GM12874 (cell line): Measurements from ENCODE around the gene MTHFD1.

Source experiments
- CTCF ChIP-seq: IDR thresholded peaks from 2 replicates; pipeline ENCODE4 v1.5.1; 2011; ENCODE audit warnings: low read depth, mild to moderate bottlenecking, control low read depth, low read length, moderate library complexity; ENCODE audit not compliant: insufficient read depth

MTHFD1 gene

DNA sequence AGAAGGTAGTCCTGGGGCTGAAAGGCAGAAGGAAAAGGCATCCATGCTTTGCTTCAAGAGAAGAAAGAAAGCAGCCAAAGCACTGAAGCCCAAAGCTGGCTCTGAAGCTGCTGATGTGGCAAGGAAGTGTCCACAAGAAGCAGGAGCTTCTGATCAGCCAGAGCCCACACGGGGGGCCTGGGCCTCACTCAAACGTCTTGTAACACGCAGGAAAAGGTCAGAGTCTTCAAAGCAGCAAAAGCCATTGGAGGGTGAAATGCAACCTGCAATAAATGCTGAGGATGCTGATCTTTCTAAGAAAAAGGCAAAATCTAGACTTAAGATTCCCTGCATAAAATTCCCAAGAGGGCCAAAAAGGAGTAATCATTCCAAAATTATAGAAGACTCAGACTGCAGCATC lies 80.3 kb downstream of the MTHFD1 start:
- no peak for TF ChIP-seq CTCF

DNA sequence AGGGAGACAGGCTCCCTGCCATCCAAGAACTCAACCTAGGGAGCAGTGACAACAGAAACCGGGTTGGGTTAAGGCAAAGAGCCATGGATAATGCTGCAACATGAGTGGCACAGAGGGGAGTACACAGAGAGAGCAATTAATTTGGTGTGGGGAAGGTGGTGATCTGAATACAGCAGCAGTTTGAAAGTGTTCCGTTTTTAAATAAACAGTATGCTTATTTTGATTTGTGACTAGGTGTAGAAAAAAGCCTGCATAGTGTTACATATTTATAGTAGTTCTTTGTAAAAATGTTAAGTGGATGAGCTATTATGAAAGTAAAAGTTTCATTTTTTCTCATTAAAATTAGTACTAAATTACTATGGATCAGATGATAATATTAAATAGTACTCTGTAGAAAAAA lies 85.9 kb downstream of the MTHFD1 start:
- no peak for TF ChIP-seq CTCF

DNA sequence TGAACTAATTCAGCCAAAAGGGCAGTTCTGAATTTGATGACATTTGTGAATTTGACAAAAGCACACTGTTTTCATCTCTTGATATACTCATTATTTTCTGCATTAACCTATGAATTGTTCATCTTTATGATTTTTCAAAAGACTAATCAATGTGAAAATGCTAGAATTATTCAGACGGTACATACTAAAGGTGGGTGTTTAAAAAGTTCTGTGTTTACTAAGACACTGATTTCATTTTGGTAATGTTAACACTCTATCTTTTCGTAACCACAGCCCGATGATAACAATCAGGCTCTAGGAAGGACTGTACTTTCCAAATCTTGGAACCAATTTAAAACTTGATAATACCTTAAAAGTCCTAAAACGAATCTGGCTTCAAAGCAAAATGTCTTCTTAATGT lies 86.5 kb downstream of the MTHFD1 start:
- TF ChIP-seq CTCF, result no peak

DNA sequence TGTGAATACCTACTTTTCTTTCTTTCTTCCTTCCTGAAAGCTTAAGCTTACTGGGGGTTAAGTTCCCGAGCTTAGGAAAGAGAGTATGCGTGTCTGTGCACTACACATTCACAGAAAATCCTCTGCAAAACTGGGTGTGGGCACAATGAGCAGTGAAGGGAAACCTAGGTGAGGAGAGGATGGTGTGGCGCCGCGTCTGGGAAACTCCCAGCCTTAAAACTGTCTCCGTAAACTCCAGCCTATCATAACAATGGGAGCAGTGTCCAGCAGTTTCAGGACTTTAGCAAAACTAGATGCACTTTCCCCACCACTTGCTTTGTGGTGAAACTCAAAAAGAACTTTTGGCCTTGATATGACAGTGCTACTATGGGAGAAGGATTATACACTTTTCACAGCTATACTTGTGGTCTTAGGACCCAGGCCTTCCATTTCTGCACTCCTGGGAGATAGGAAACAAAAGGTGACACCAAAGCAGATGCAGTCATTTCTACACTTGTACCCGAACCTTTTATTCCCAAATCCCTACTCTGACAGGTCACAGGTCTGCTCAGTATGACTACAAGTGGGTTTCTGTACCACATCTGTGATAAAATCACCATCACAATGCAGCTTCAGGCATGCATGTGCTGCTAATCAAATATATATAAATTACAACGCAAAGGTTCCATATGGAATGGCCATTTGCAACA lies 87.6 kb downstream of the MTHFD1 start:
- TF ChIP-seq CTCF, result no peak

- no peak for TF ChIP-seq CTCF
Observed at GRCh38 chr14:64476438-64476837, 88.3 kb downstream of the MTHFD1 start.

DNA sequence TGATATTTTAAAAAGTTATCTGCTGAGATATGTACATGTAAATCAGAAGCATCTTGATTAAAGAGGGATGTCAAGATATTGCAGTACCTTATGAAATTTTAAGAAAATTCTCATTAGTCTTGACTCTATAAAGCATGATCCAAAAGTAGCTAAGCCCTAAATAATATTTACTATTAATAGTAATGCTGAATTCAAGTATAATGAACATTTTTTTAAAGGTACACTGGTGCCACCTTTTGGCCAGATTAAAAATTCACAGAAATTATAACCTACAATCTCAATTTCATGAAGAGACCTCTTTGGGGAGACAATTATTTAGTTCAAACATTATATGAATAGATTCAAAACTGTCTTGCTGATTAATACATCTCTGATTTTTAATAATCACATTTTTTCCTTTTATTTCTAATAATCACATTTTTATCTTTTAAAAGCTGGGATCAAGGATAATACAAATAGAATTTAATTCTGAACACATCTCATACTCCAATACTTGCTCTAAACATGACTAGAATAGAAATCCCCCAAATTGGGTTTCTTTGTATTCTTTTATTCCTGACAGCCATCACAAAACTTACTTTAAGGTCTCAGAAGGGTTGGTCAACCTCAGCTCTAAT lies 90.6 kb downstream of the MTHFD1 start:
- no peak for TF ChIP-seq CTCF

DNA sequence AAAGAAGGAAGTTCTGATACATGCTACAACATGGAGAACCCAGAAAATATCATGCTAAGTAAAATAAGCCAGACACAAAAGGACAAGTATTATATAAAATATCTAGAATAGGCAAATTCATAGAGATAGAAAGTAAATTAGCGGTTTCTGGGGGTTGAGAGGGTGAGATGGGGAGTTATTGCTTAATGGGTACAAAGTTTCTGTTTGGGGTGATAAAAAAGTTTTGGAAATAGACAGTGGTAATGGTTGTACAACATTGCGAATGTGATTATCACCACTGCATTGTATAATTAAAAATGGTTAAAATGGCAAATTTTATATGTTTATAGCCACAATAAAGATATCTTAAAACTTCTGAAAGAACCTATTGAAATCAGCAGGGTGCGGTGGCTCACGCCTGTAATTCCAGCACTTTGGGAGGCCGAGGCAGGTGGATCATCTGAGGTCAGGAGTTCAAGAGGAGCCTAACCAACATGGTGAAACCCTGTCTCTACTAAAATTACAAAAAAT lies 100.5 kb downstream of the MTHFD1 start:
- TF ChIP-seq CTCF, result no peak
